ENCODE data around the gene MYO15A. TPM values are rescaled to one million over a fixed set of nuclear protein-coding genes. Genes with fewer than 3 reads are reported as not detected.

MYO15A gene
- total RNA-seq, 1 experiment from 2014 or later, result 3.5 TPM

DNA sequence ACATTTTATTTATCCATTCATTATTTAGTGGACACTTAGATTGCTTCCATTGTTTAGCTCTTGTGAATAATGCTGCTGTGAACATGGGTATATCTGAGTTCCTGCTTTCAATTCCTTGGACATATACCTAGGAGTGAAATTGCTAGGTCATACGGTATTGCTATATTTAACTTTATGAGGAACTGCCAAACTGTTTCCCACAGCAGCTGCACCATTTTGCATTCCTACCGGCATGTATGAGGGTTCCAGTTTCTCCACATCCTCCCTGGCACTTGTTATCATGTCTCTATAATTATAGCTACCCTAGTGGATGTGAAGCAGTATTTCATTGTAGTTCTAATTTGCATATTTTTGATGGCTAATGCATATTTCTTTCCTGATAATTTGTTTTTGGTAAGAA, 44.5 kb upstream of the MYO15A start:
- intact Hi-C loops (cut with micrococcal nuclease; ENCODE audit: unreplicated experiment), result no loop called here
- H3K36me3 ChIP-seq (ENCODE audit: low read depth), result 0 out of 2 replicates have a peak, but pooled peaks cover 16% of the 10 kb centered on the region
- DNase-seq, result no peak
- no TSS peak for BruUV-seq (replicated peaks)
- TF ChIP-seq EZH2 (IDR thresholded peaks at IDR 0.05; ENCODE audit: low read depth), result no peak
- no peak for TF ChIP-seq CTCF (conservative IDR thresholded peaks at IDR 0.05)
- H3K27ac ChIP-seq, result no peak overlapping the region
- H3F3A ChIP-seq (ENCODE audit: insufficient read depth, low read depth), result peaks cover 16% of the 10 kb centered on the region; the same call in 1 of the 2 replicates
- H3K9me2 ChIP-seq (ENCODE audit: insufficient read depth), result no peaks in the 10 kb centered on the region
- no peaks in the 10 kb centered on the region for H3K9me3 ChIP-seq (ENCODE audit: insufficient read depth, low read depth)
- ChIA-PET POLR2A (ENCODE audit: unreplicated experiment) (no interaction called here), CTCF (no interaction called here)
- H4K20me1 ChIP-seq (ENCODE audit: insufficient read depth), result no peaks in the 10 kb centered on the region
- H3K4me2 ChIP-seq, result no peak overlapping the region
- H3K4me1 ChIP-seq (replicated peaks; ENCODE audit: insufficient read depth), result peaks cover 7% of the 10 kb centered on the region
- H3K27me3 ChIP-seq (ENCODE audit: insufficient read depth, low read depth), result no peaks in the 10 kb centered on the region
- no peak overlapping the region for H2AFZ ChIP-seq
- no peak overlapping the region for H3K4me3 ChIP-seq
- no peaks in the 10 kb centered on the region for H3K79me2 ChIP-seq (ENCODE audit: low read depth)

- no peak for DNase-seq
- Histone ChIP-seq H3K27ac (no peak overlapping the region), H3K4me2 (no peak overlapping the region), H3K9me3 (ENCODE audit: insufficient read depth, low read depth) (no peaks in the 10 kb centered on the region), H3F3A (ENCODE audit: insufficient read depth, low read depth) (peaks cover 13% of the 10 kb centered on the region; the same call in 1 of the 2 replicates), H3K27me3 (ENCODE audit: insufficient read depth, low read depth) (no peaks in the 10 kb centered on the region), H3K9me2 (ENCODE audit: insufficient read depth) (no peaks in the 10 kb centered on the region), H3K36me3 (ENCODE audit: low read depth) (0 out of 2 replicates have a peak, but pooled peaks cover 11% of the 10 kb centered on the region), H3K4me1 (replicated peaks; ENCODE audit: insufficient read depth) (peaks cover 11% of the 10 kb centered on the region), H2AFZ (no peak overlapping the region), H4K20me1 (ENCODE audit: insufficient read depth) (no peaks in the 10 kb centered on the region), H3K79me2 (ENCODE audit: low read depth) (no peaks in the 10 kb centered on the region), H3K4me3 (no peak overlapping the region)
- no TSS peak for BruUV-seq (replicated peaks)
- no peak for TF ChIP-seq EZH2 (IDR thresholded peaks at IDR 0.05; ENCODE audit: low read depth)
- intact Hi-C loops (cut with micrococcal nuclease; ENCODE audit: unreplicated experiment), result no loop called here
- ChIA-PET POLR2A (ENCODE audit: unreplicated experiment) (no interaction called here), CTCF (no interaction called here)
Measured at GRCh38 chr17:18065546-18065945, 43.0 kb upstream of the MYO15A start.

GRCh38 chr17:18066866-18067265, 41.7 kb upstream of the MYO15A start:
- Histone ChIP-seq H3K27ac (no peak overlapping the region), H3K4me1 (replicated peaks; ENCODE audit: insufficient read depth) (peaks cover 11% of the 10 kb centered on the region), H3K79me2 (ENCODE audit: low read depth) (no peaks in the 10 kb centered on the region), H3K36me3 (ENCODE audit: low read depth) (0 out of 2 replicates have a peak, but pooled peaks cover 3% of the 10 kb centered on the region), H3K9me2 (ENCODE audit: insufficient read depth) (no peaks in the 10 kb centered on the region), H4K20me1 (ENCODE audit: insufficient read depth) (no peaks in the 10 kb centered on the region), H3K27me3 (ENCODE audit: insufficient read depth, low read depth) (no peaks in the 10 kb centered on the region), H3F3A (ENCODE audit: insufficient read depth, low read depth) (peaks cover 19% of the 10 kb centered on the region), H3K9me3 (ENCODE audit: insufficient read depth, low read depth) (no peaks in the 10 kb centered on the region), H3K4me2 (no peak overlapping the region), H2AFZ (no peak overlapping the region), H3K4me3 (no peak overlapping the region)
- ChIA-PET CTCF (no interaction called here), POLR2A (ENCODE audit: unreplicated experiment) (no interaction called here)
- DNase-seq, result no peak
- BruUV-seq (replicated peaks), result no TSS peak
- TF ChIP-seq EZH2 (IDR thresholded peaks at IDR 0.05; ENCODE audit: low read depth), result no peak
- TF ChIP-seq CTCF (conservative IDR thresholded peaks at IDR 0.05), result no peak
- intact Hi-C loops (cut with micrococcal nuclease; ENCODE audit: unreplicated experiment), result no loop called here

- H3K9me2 ChIP-seq (ENCODE audit: insufficient read depth), result no peaks in the 10 kb centered on the region
- no peaks in the 10 kb centered on the region for H4K20me1 ChIP-seq (ENCODE audit: insufficient read depth)
- peaks cover 11% of the 10 kb centered on the region for H3K4me1 ChIP-seq (replicated peaks; ENCODE audit: insufficient read depth)
- no peaks in the 10 kb centered on the region for H3K27me3 ChIP-seq (ENCODE audit: insufficient read depth, low read depth)
- BruUV-seq (replicated peaks), result no TSS peak
- CTCF ChIA-PET, result no interaction called here
- H3K27ac ChIP-seq, result peak overlapping the region; percentile 26
- peaks cover 24% of the 10 kb centered on the region for H3F3A ChIP-seq (ENCODE audit: insufficient read depth, low read depth)
- no peaks in the 10 kb centered on the region for H3K79me2 ChIP-seq (ENCODE audit: low read depth)
- intact Hi-C loops (cut with micrococcal nuclease; ENCODE audit: unreplicated experiment), result no loop called here
- no peak overlapping the region for H3K4me3 ChIP-seq
- TF ChIP-seq EZH2 (IDR thresholded peaks at IDR 0.05; ENCODE audit: low read depth) (no peak), CTCF (conservative IDR thresholded peaks at IDR 0.05) (no peak)
- POLR2A ChIA-PET (ENCODE audit: unreplicated experiment), result interaction anchor here (0.7 kb wide), 1 partner anchor 146 kb away, joined by 8 read pairs; no protein-coding TSS in a partner anchor
- no peaks in the 10 kb centered on the region for H3K9me3 ChIP-seq (ENCODE audit: insufficient read depth, low read depth)
- H3K36me3 ChIP-seq (ENCODE audit: low read depth), result no peaks in the 10 kb centered on the region
- peak overlapping the region; percentile 46 for H3K4me2 ChIP-seq
- H2AFZ ChIP-seq, result peak overlapping the region; percentile 42; the same call in 1 of the 2 replicates
- peak in 1 of 2 experiments; percentile 11 for DNase-seq
Measured at GRCh38 chr17:18069101-18069500, 39.5 kb upstream of the MYO15A start.

Data from PC-9 (cell line).